OCI-LY7 (cell line): ENCODE data around the gene NTHL1. TPM values are rescaled to one million over a fixed set of nuclear protein-coding genes. Genes with fewer than 3 reads are reported as not detected.

Source experiments
- BruUV-seq: library from RNA; stranded (reverse); fragments of 400-500 nt; replicated peaks from 2 replicates; lab custom pipeline; 2021; lab: Mats Ljungman, UMichigan
- CTCF ChIA-PET: fragments of 300-600 bp; sonication (Branson Sonifier 250); formaldehyde crosslinking; loops from one replicate; lab custom pipeline; 2022; ENCODE audit warnings: antibody characterized with exemption; ENCODE audit not compliant: unreplicated experiment; lab: Charles Lee
- POLR2A ChIA-PET: fragments of 300-600 bp; sonication (Branson Sonifier 250); formaldehyde crosslinking; loops from one replicate; lab custom pipeline; 2022; ENCODE audit warnings: antibody characterized with exemption; lab: Charles Lee
- DNase-seq: peaks from one replicate; pipeline ENCODE4 v3.0.0-alpha.2; 2015; ENCODE audit warnings: low spot score
- H2AFZ ChIP-seq: fragments of 200-600 bp; sonication (generic), shearing (Covaris generic); 2 replicates; pipeline ENCODE4 v1.6.1; 2014; ENCODE audit warnings: mild to moderate bottlenecking, antibody characterized with exemption, low read length, moderate library complexity
- H3K27ac ChIP-seq: fragments of 200-600 bp; sonication (generic); 2 replicates; pipeline ENCODE4 v1.5.1; 2014; ENCODE audit warnings: mixed run types, low read depth, mild to moderate bottlenecking, moderate library complexity, low read length, inconsistent platforms; ENCODE audit not compliant: poor library complexity, severe bottlenecking
- H3K36me3 ChIP-seq: fragments of 200-600 bp; sonication (generic); 2 replicates; pipeline ENCODE4 v1.6.1; 2014; ENCODE audit warnings: mild to moderate bottlenecking, antibody characterized with exemption, low read length, moderate library complexity, mixed read lengths; ENCODE audit not compliant: insufficient read depth
- H3K4me1 ChIP-seq: fragments of 200-600 bp; sonication (generic); 2 replicates; pipeline ENCODE4 v1.5.1; 2014; ENCODE audit warnings: mild to moderate bottlenecking, low read length; ENCODE audit not compliant: insufficient read depth, poor library complexity, severe bottlenecking
- H3K4me2 ChIP-seq: fragments of 200-600 bp; sonication (generic); 2 replicates; pipeline ENCODE4 v1.6.1; 2014; ENCODE audit warnings: mild to moderate bottlenecking, low read length
- H3K4me3 ChIP-seq: fragments of 200-600 bp; sonication (generic); 2 replicates; pipeline ENCODE4 v1.5.1; 2014; ENCODE audit warnings: mild to moderate bottlenecking, low read depth, low read length; ENCODE audit not compliant: poor library complexity, severe bottlenecking
- H3K79me2 ChIP-seq: fragments of 200-600 bp; sonication (generic); 2 replicates; pipeline ENCODE4 v1.6.1; 2016; ENCODE audit warnings: low read depth, mild to moderate bottlenecking, low read length, moderate library complexity, mixed read lengths; ENCODE audit not compliant: insufficient read depth
- H3K9me2 ChIP-seq: fragments of 200-600 bp; sonication (generic); 2 replicates; pipeline ENCODE4 v1.6.1; 2016; ENCODE audit warnings: mild to moderate bottlenecking, low read length, mixed read lengths; ENCODE audit not compliant: insufficient read depth
- H3K9me3 ChIP-seq: fragments of 200-600 bp; sonication (generic); 2 replicates; pipeline ENCODE4 v1.6.1; 2014; ENCODE audit warnings: mild to moderate bottlenecking, mixed run types, low read length, mixed read lengths
- H4K20me1 ChIP-seq: fragments of 200-600 bp; sonication (generic); 2 replicates; pipeline ENCODE4 v1.6.1; 2014; ENCODE audit warnings: mild to moderate bottlenecking, antibody characterized with exemption, low read length, moderate library complexity, mixed read lengths; ENCODE audit not compliant: insufficient read depth
- EZH2phosphoT487 ChIP-seq: fragments of 200-600 bp; sonication (generic); IDR thresholded peaks from 2 replicates; pipeline ENCODE4 v1.6.1; 2018; ENCODE audit warnings: low read depth, borderline replicate concordance, mild to moderate bottlenecking, mixed run types, antibody characterized with exemption, low read length, moderate library complexity, mixed read lengths
- intact Hi-C: fragments of 100-400 bp; cut with micrococcal nuclease; formaldehyde crosslinking; loops from one replicate; pipeline ENCODE4 v1.10.0; 2022; ENCODE audit not compliant: unreplicated experiment
- total RNA-seq, 2 experiments: library from RNA; depleted of rRNA in 1 of 2; stranded (reverse); fragments of >200 nt in 1 of 2; shearing (Covaris generic) in 1 of 2; gene quantifications; 2 replicates each; pipeline ENCODE4 v1.2.3, GENCODE V29; 2014 to 2022
- TF ChIP-seq, protein P1 (sequence below): fragments of 200-600 bp; sonication (generic); conservative IDR thresholded peaks from 2 replicates; pipeline ENCODE4 v1.5.1; 2014; ENCODE audit warnings: mild to moderate bottlenecking, antibody characterized with exemption, low read length, moderate library complexity, mixed read lengths

Gene NTHL1
- total RNA-seq, 2 experiments from 2014 or later = 51.5 to 56.2 TPM

DNA sequence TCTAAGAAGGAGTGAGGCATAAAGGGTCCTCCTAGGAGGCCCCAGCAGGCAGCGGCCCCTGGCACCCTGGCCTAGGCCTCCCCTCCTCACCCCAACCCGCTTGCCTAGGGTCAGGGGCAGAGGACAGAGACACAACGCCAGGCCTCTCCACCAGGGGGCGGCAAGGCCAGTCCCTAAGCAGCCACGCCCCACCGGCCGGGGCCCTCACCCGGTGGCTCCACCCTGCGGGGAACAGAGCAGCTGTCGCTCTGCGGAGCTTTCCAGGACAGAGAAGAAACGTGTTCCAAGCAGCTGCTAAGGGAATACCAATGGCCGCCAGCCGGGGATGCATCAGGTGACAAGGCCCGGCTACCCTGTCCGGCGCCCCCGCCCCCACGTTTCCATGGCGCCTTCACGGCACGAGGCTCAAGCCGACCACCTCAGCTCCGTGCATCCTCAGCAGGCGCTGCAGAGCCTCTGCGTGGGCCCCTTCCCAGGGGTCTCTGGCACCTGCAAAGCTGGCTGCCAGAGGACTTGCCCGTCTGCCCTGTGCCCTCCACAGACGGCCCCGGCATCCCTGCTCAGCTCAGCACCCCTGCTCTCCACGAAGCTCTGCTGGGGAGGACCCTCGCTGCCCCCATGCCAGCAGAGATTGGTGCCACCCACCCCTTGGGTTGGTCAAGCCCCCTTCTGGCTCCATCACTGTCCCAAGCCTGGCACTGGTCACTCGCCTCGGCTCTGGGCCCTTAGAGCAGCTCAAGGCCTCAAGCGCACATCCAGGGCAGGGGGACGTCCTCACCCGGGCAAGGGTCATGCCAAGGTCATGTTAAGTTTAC, 43.6 kb downstream of the NTHL1 start:
- ChIA-PET POLR2A (interaction anchor here (1.3 kb wide), 1 partner anchor 151 kb away, joined by 4 read pairs; the partner anchor contains the start of gene TRAF7), CTCF (no interaction called here)
- Histone ChIP-seq H3K4me3 (no peak overlapping the region), H3K79me2 (peaks cover 28% of the 10 kb centered on the region), H3K4me2 (peak overlapping the region; percentile 26; the same call in 1 of the 2 replicates), H4K20me1 (peaks cover 8% of the 10 kb centered on the region), H3K9me3 (no peaks in the 10 kb centered on the region), H3K36me3 (peaks cover 62% of the 10 kb centered on the region), H3K4me1 (peaks cover 29% of the 10 kb centered on the region), H3K9me2 (no peaks in the 10 kb centered on the region), H2AFZ (no peak overlapping the region), H3K27ac (no peak overlapping the region)
- BruUV-seq = no TSS peak
- TF ChIP-seq, protein P1, sequence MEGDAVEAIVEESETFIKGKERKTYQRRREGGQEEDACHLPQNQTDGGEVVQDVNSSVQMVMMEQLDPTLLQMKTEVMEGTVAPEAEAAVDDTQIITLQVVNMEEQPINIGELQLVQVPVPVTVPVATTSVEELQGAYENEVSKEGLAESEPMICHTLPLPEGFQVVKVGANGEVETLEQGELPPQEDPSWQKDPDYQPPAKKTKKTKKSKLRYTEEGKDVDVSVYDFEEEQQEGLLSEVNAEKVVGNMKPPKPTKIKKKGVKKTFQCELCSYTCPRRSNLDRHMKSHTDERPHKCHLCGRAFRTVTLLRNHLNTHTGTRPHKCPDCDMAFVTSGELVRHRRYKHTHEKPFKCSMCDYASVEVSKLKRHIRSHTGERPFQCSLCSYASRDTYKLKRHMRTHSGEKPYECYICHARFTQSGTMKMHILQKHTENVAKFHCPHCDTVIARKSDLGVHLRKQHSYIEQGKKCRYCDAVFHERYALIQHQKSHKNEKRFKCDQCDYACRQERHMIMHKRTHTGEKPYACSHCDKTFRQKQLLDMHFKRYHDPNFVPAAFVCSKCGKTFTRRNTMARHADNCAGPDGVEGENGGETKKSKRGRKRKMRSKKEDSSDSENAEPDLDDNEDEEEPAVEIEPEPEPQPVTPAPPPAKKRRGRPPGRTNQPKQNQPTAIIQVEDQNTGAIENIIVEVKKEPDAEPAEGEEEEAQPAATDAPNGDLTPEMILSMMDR = peak; percentile 94
- no peak for TF ChIP-seq EZH2phosphoT487
- peak; percentile 93 for DNase-seq
- intact Hi-C loops = no loop called here

DNA sequence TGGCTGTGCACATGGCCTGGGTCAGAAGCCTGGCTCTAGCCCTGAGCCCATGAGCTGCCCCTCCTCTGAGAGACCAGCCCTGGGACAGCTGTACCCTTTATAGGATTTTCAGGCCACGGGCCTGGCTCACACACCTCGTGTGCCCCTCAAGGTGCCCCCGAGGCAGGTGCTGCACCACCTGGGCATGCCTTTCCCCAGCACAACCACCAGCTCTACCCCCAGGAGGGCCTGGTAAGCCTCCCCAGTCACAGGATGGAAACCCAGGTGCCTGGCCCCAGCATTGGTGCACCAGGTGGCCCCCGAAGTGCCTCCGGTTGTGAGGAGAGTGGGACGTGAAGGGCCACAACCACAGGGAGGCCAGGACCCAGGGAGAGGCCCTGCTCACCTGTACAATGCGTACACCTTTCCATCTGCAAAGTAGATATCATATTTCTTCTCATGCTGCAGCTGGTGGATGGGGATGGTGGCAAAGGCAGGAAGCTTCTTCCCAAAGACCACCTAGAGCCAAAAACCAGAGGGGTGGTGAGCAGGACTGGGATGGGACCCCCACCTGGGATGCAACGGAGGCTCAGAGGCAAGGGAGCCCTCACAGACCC, 44.3 kb downstream of the NTHL1 start:
- CTCF ChIA-PET = no interaction called here
- no peaks in the 10 kb centered on the region for H3K9me3 ChIP-seq
- no peaks in the 10 kb centered on the region for H3K9me2 ChIP-seq
- H3K4me2 ChIP-seq = no peak overlapping the region
- peaks cover 69% of the 10 kb centered on the region for H3K36me3 ChIP-seq
- H4K20me1 ChIP-seq = peaks cover 5% of the 10 kb centered on the region; the same call in 1 of the 2 replicates
- H2AFZ ChIP-seq = no peak overlapping the region
- H3K79me2 ChIP-seq = peaks cover 21% of the 10 kb centered on the region
- BruUV-seq = no TSS peak
- peaks cover 24% of the 10 kb centered on the region for H3K4me1 ChIP-seq
- no peak overlapping the region for H3K27ac ChIP-seq
- no peak overlapping the region for H3K4me3 ChIP-seq
- no peak for DNase-seq
- POLR2A ChIA-PET = interaction anchor here (0.5 kb wide), 1 partner anchor 8 kb away, joined by 6 read pairs; no protein-coding TSS in a partner anchor
- intact Hi-C loops = no loop called here
- no peak for TF ChIP-seq EZH2phosphoT487
- TF ChIP-seq, protein P1 = no peak
